ENCODE results near the gene UBA1. TPM values are rescaled to one million over a fixed set of nuclear protein-coding genes. Genes with fewer than 3 reads are reported as not detected.

The UBA1 gene
- total RNA-seq, 1 donor from 2014 or later: 244 TPM

- Histone ChIP-seq H3K27ac (ENCODE audit: low read depth, low read length) (peak within 1 kb of the TSS; percentile 91), H3K79me2 (ENCODE audit: insufficient read depth, low read length) (peaks cover 64% of the 10 kb centered on the region), H4K20me1 (ENCODE audit: insufficient read depth, low read length) (peaks cover 59% of the 10 kb centered on the region), H3K36me3 (ENCODE audit: insufficient read depth, low read length) (no peaks in the 10 kb centered on the region), H3K4me1 (ENCODE audit: insufficient read depth, low read length) (peaks cover 13% of the 10 kb centered on the region), H2AFZ (ENCODE audit: low read depth, low read length) (peak within 1 kb of the TSS; percentile 67), H3K9ac (ENCODE audit: low read length) (peak within 1 kb of the TSS; percentile 98), H3K4me3 (ENCODE audit: insufficient read depth, low read depth, low read length) (peak within 1 kb of the TSS; percentile 83), H3K27me3 (ENCODE audit: insufficient read depth, low read length) (no peaks in the 10 kb centered on the region), H3K4me2 (ENCODE audit: low read length) (peak within 1 kb of the TSS; percentile 95), H3K9me3 (ENCODE audit: insufficient read depth, low read depth, low read length) (no peaks in the 10 kb centered on the region)
- Mint-ChIP-seq H3K27ac (ENCODE audit: unreplicated experiment) (peak within 1 kb of the TSS; percentile 87), H3K27me3 (ENCODE audit: low read depth, unreplicated experiment) (no peaks in the 10 kb centered on the region), H3K4me1 (ENCODE audit: low read depth, unreplicated experiment) (no peaks in the 10 kb centered on the region), H3K4me3 (ENCODE audit: unreplicated experiment) (peak within 1 kb of the TSS; percentile 99), H3K36me3 (ENCODE audit: low read depth, unreplicated experiment) (peaks cover 7% of the 10 kb centered on the region), H3K9me3 (ENCODE audit: unreplicated experiment) (no peaks in the 10 kb centered on the region)
- FAIRE-seq (peak; percentile 93), DNase-seq (ENCODE audit: low read depth) (peak; percentile 89)
- TF ChIP-seq CTCF (IDR thresholded peaks at IDR 0.05; ENCODE audit: insufficient read depth, low read depth, low read length): peak; percentile 49
- TF ChIP-seq EZH2 (IDR thresholded peaks at IDR 0.05; ENCODE audit: insufficient read depth, low read length): no peak
Observed at GRCh38 chrX:47144626-47145394, 48.8 kb upstream of the UBA1 start, which contains the start of the genes NDUFB11 and RBM10. Gene NDUFB11, minus strand, starts transcription at chrX:47144702. Its CDS starts 23 bp downstream, at chrX:47144679. Gene RBM10, plus strand, starts transcription at chrX:47145221. Its CDS starts 2,261 bp downstream, at chrX:47147482.

GRCh38 chrX:47145395-47146120 is 48.1 kb upstream of the UBA1 start:
- Mint-ChIP-seq H3K4me1 (ENCODE audit: low read depth, unreplicated experiment) (no peaks in the 10 kb centered on the region), H3K27me3 (ENCODE audit: low read depth, unreplicated experiment) (no peaks in the 10 kb centered on the region), H3K27ac (ENCODE audit: unreplicated experiment) (peak overlapping the region; percentile 87), H3K36me3 (ENCODE audit: low read depth, unreplicated experiment) (peaks cover 9% of the 10 kb centered on the region), H3K9me3 (ENCODE audit: unreplicated experiment) (no peaks in the 10 kb centered on the region), H3K4me3 (ENCODE audit: unreplicated experiment) (peak overlapping the region; percentile 99)
- Histone ChIP-seq H3K36me3 (ENCODE audit: insufficient read depth, low read length) (no peaks in the 10 kb centered on the region), H2AFZ (ENCODE audit: low read depth, low read length) (peak overlapping the region; percentile 67), H3K4me1 (ENCODE audit: insufficient read depth, low read length) (peaks cover 13% of the 10 kb centered on the region), H3K9ac (ENCODE audit: low read length) (peak overlapping the region; percentile 98), H3K4me2 (ENCODE audit: low read length) (peak overlapping the region; percentile 95), H4K20me1 (ENCODE audit: insufficient read depth, low read length) (peaks cover 63% of the 10 kb centered on the region), H3K9me3 (ENCODE audit: insufficient read depth, low read depth, low read length) (no peaks in the 10 kb centered on the region), H3K79me2 (ENCODE audit: insufficient read depth, low read length) (peaks cover 68% of the 10 kb centered on the region), H3K27me3 (ENCODE audit: insufficient read depth, low read length) (no peaks in the 10 kb centered on the region), H3K4me3 (ENCODE audit: insufficient read depth, low read depth, low read length) (peak overlapping the region; percentile 83), H3K27ac (ENCODE audit: low read depth, low read length) (peak overlapping the region; percentile 91)
- no peak for TF ChIP-seq CTCF (IDR thresholded peaks at IDR 0.05; ENCODE audit: insufficient read depth, low read depth, low read length)
- TF ChIP-seq EZH2 (IDR thresholded peaks at IDR 0.05; ENCODE audit: insufficient read depth, low read length): no peak
- FAIRE-seq (peak; percentile 59), DNase-seq (ENCODE audit: low read depth) (no peak)
